HEK293 (cell line): ENCODE measurements around the gene ARHGAP33.

Experiments
- HOXA7 ChIP-seq: sonication (generic); formaldehyde crosslinking; IDR thresholded peaks from 2 replicates; pipeline ENCODE4 v1.8.1; 2022; ENCODE audit warnings: missing genetic modification reagents, borderline replicate concordance
- PRDM1 ChIP-seq: fragments of 450-650 bp; formaldehyde crosslinking; IDR thresholded peaks from 2 replicates; pipeline ENCODE4; 2016; ENCODE audit warnings: missing biosample characterization, missing genetic modification characterization
- ZBTB48 ChIP-seq: fragments of 450-650 bp; formaldehyde crosslinking; IDR thresholded peaks from 2 replicates; pipeline ENCODE4 v1.5.1; 2016; ENCODE audit warnings: missing biosample characterization, missing genetic modification characterization
- ZBTB7A ChIP-seq: fragments of 450-650 bp; formaldehyde crosslinking; IDR thresholded peaks from 2 replicates; pipeline ENCODE4 v1.5.1; 2016; ENCODE audit warnings: low read depth, missing biosample characterization, missing genetic modification characterization
- ZFHX2 ChIP-seq: fragments of 450-650 bp; formaldehyde crosslinking; conservative IDR thresholded peaks from 2 replicates; pipeline ENCODE4 v1.5.1; 2016; ENCODE audit warnings: missing biosample characterization, missing genetic modification characterization
- ZIC2 ChIP-seq: fragments of 450-650 bp; formaldehyde crosslinking; IDR thresholded peaks from 2 replicates; pipeline ENCODE4 v1.5.1; 2016; ENCODE audit warnings: missing biosample characterization, missing genetic modification characterization
- ZNF10 ChIP-seq: fragments of 450-650 bp; formaldehyde crosslinking; IDR thresholded peaks from 2 replicates; pipeline ENCODE4 v1.5.1; 2017; ENCODE audit warnings: missing biosample characterization, missing genetic modification characterization
- ZNF2 ChIP-seq: fragments of 450-650 bp; formaldehyde crosslinking; IDR thresholded peaks from 2 replicates; pipeline ENCODE4 v1.5.1; 2016; ENCODE audit warnings: missing biosample characterization, missing genetic modification characterization
- ZNF248 ChIP-seq: fragments of 450-650 bp; formaldehyde crosslinking; IDR thresholded peaks from 2 replicates; pipeline ENCODE4 v1.5.1; 2017; ENCODE audit warnings: missing biosample characterization, missing genetic modification characterization
- ZNF404 ChIP-seq: fragments of 450-650 bp; formaldehyde crosslinking; IDR thresholded peaks from 2 replicates; pipeline ENCODE4 v1.5.1; 2017; ENCODE audit warnings: missing biosample characterization, missing genetic modification characterization
- ZNF585B ChIP-seq: fragments of 450-650 bp; formaldehyde crosslinking; IDR thresholded peaks from 2 replicates; pipeline ENCODE4 v1.5.1; 2016; ENCODE audit warnings: missing biosample characterization, missing genetic modification characterization
- ZNF610 ChIP-seq: fragments of 450-650 bp; formaldehyde crosslinking; IDR thresholded peaks from 2 replicates; pipeline ENCODE4 v1.5.1; 2016; ENCODE audit warnings: missing biosample characterization, missing genetic modification characterization, borderline replicate concordance
- ZNF621 ChIP-seq: fragments of 450-650 bp; formaldehyde crosslinking; IDR thresholded peaks from 2 replicates; pipeline ENCODE4 v1.5.1; 2017; ENCODE audit warnings: missing biosample characterization, missing genetic modification characterization
- ZNF624 ChIP-seq: fragments of 450-650 bp; formaldehyde crosslinking; IDR thresholded peaks from 2 replicates; pipeline ENCODE4 v1.5.1; 2017; ENCODE audit warnings: missing biosample characterization, missing genetic modification characterization
- ZNF747 ChIP-seq: fragments of 450-650 bp; formaldehyde crosslinking; IDR thresholded peaks from 2 replicates; pipeline ENCODE4 v1.5.1; 2016; ENCODE audit warnings: missing biosample characterization, missing genetic modification characterization
- ZSCAN30 ChIP-seq: fragments of 450-650 bp; IDR thresholded peaks from 2 replicates; pipeline ENCODE4 v1.5.1; 2018; ENCODE audit warnings: missing biosample characterization, mild to moderate bottlenecking, missing genetic modification characterization, moderate library complexity
- TF ChIP-seq, protein P1 (sequence below): fragments of 450-650 bp; formaldehyde crosslinking; IDR thresholded peaks from 2 replicates; pipeline ENCODE4 v1.5.1; 2017; ENCODE audit warnings: missing biosample characterization, missing genetic modification characterization
- TF ChIP-seq, protein P2 (sequence below): fragments of 450-650 bp; formaldehyde crosslinking; IDR thresholded peaks from 2 replicates; pipeline ENCODE4 v1.5.1; 2016; ENCODE audit warnings: missing biosample characterization, missing genetic modification characterization
- TF ChIP-seq, protein P3 (sequence below): fragments of 450-650 bp; formaldehyde crosslinking; IDR thresholded peaks from 2 replicates; pipeline ENCODE4; 2016; ENCODE audit warnings: missing biosample characterization, missing genetic modification characterization
- TF ChIP-seq, protein P4 (sequence below): fragments of 450-650 bp; formaldehyde crosslinking; IDR thresholded peaks from 2 replicates; pipeline ENCODE4 v1.5.1; 2017; ENCODE audit warnings: missing biosample characterization, missing genetic modification characterization
- TF ChIP-seq, protein P5 (sequence below): fragments of 450-650 bp; formaldehyde crosslinking; IDR thresholded peaks from 2 replicates; pipeline ENCODE4 v1.5.1; 2016; ENCODE audit warnings: missing biosample characterization, missing genetic modification characterization
- TF ChIP-seq, protein P6 (sequence below): fragments of 450-650 bp; formaldehyde crosslinking; IDR thresholded peaks from 2 replicates; pipeline ENCODE4 v1.5.1; 2016; ENCODE audit warnings: missing biosample characterization, missing genetic modification characterization
- TF ChIP-seq, protein P7 (sequence below): fragments of 450-650 bp; formaldehyde crosslinking; IDR thresholded peaks from 2 replicates; pipeline ENCODE4 v1.5.1; 2017; ENCODE audit warnings: missing biosample characterization, missing genetic modification characterization
- TF ChIP-seq, protein P8 (sequence below): fragments of 450-650 bp; formaldehyde crosslinking; IDR thresholded peaks from 2 replicates; pipeline ENCODE4 v1.5.1; 2016; ENCODE audit warnings: missing biosample characterization, missing genetic modification characterization

ARHGAP33 gene

DNA sequence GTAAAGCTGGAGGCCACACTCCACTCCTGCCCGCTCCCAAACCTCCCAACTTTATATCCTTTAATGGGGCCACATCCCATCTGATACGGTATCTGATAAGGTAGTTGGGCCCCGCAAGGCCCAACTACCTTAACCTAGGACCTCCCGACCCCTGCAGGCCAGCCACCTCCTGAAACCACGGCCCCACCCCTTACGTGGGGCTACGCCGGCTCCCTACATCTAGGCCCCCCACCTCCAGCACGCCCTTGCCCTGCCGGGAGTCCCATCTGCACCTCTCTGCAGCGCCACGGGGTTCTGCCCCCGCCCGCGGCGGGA, 35.3 kb upstream of the ARHGAP33 start (continued):
- TF ChIP-seq ZNF2 (peak; percentile 15; the same call in 1 of the 2 replicates), ZNF621 (tag by site-specific recombination) (no peak), ZNF624 (tag by site-specific recombination) (no peak), ZNF585B (tag by site-specific recombination) (no peak), ZBTB48 (tag by site-specific recombination) (no peak; the same call in none of the 2 replicates), ZSCAN30 (tag by site-specific recombination) (peak; percentile 80), ZNF404 (tag by site-specific recombination) (no peak), ZIC2 (peak; percentile 100), ZBTB7A (tag by site-specific recombination) (no peak), ZNF747 (tag by site-specific recombination) (no peak), ZFHX2 (tag by site-specific recombination) (no peak), ZNF248 (tag by site-specific recombination) (no peak), ZNF610 (tag by site-specific recombination) (no peak), HOXA7 (CRISPR knock-in tag) (no peak), ZNF10 (tag by site-specific recombination) (no peak), PRDM1 (tag by site-specific recombination) (no peak)
- TF ChIP-seq, protein P1, sequence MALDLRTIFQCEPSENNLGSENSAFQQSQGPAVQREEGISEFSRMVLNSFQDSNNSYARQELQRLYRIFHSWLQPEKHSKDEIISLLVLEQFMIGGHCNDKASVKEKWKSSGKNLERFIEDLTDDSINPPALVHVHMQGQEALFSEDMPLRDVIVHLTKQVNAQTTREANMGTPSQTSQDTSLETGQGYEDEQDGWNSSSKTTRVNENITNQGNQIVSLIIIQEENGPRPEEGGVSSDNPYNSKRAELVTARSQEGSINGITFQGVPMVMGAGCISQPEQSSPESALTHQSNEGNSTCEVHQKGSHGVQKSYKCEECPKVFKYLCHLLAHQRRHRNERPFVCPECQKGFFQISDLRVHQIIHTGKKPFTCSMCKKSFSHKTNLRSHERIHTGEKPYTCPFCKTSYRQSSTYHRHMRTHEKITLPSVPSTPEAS (tag by site-specific recombination) = no peak
- TF ChIP-seq, protein P2, sequence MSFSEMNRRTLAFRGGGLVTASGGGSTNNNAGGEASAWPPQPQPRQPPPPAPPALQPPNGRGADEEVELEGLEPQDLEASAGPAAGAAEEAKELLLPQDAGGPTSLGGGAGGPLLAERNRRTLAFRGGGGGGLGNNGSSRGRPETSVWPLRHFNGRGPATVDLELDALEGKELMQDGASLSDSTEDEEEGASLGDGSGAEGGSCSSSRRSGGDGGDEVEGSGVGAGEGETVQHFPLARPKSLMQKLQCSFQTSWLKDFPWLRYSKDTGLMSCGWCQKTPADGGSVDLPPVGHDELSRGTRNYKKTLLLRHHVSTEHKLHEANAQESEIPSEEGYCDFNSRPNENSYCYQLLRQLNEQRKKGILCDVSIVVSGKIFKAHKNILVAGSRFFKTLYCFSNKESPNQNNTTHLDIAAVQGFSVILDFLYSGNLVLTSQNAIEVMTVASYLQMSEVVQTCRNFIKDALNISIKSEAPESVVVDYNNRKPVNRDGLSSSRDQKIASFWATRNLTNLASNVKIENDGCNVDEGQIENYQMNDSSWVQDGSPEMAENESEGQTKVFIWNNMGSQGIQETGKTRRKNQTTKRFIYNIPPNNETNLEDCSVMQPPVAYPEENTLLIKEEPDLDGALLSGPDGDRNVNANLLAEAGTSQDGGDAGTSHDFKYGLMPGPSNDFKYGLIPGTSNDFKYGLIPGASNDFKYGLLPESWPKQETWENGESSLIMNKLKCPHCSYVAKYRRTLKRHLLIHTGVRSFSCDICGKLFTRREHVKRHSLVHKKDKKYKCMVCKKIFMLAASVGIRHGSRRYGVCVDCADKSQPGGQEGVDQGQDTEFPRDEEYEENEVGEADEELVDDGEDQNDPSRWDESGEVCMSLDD (tag by site-specific recombination) = peak; percentile 66
- TF ChIP-seq, protein P3, sequence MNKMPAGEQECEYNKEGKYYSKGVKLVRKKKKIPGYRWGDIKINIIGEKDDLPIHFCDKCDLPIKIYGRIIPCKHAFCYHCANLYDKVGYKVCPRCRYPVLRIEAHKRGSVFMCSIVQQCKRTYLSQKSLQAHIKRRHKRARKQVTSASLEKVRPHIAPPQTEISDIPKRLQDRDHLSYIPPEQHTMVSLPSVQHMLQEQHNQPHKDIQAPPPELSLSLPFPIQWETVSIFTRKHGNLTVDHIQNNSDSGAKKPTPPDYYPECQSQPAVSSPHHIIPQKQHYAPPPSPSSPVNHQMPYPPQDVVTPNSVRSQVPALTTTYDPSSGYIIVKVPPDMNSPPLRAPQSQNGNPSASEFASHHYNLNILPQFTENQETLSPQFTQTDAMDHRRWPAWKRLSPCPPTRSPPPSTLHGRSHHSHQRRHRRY (tag by site-specific recombination) = 0 out of 2 replicates have a peak, but pooled peaks have one; percentile 53
- TF ChIP-seq, protein P4, sequence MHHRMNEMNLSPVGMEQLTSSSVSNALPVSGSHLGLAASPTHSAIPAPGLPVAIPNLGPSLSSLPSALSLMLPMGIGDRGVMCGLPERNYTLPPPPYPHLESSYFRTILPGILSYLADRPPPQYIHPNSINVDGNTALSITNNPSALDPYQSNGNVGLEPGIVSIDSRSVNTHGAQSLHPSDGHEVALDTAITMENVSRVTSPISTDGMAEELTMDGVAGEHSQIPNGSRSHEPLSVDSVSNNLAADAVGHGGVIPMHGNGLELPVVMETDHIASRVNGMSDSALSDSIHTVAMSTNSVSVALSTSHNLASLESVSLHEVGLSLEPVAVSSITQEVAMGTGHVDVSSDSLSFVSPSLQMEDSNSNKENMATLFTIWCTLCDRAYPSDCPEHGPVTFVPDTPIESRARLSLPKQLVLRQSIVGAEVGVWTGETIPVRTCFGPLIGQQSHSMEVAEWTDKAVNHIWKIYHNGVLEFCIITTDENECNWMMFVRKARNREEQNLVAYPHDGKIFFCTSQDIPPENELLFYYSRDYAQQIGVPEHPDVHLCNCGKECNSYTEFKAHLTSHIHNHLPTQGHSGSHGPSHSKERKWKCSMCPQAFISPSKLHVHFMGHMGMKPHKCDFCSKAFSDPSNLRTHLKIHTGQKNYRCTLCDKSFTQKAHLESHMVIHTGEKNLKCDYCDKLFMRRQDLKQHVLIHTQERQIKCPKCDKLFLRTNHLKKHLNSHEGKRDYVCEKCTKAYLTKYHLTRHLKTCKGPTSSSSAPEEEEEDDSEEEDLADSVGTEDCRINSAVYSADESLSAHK (tag by site-specific recombination) = peak; percentile 47; the same call in 1 of the 2 replicates
- TF ChIP-seq, protein P5, sequence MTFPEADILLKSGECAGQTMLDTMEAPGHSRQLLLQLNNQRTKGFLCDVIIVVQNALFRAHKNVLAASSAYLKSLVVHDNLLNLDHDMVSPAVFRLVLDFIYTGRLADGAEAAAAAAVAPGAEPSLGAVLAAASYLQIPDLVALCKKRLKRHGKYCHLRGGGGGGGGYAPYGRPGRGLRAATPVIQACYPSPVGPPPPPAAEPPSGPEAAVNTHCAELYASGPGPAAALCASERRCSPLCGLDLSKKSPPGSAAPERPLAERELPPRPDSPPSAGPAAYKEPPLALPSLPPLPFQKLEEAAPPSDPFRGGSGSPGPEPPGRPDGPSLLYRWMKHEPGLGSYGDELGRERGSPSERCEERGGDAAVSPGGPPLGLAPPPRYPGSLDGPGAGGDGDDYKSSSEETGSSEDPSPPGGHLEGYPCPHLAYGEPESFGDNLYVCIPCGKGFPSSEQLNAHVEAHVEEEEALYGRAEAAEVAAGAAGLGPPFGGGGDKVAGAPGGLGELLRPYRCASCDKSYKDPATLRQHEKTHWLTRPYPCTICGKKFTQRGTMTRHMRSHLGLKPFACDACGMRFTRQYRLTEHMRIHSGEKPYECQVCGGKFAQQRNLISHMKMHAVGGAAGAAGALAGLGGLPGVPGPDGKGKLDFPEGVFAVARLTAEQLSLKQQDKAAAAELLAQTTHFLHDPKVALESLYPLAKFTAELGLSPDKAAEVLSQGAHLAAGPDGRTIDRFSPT = peak; percentile 69; the same call in 1 of the 2 replicates
- TF ChIP-seq, protein P6, sequence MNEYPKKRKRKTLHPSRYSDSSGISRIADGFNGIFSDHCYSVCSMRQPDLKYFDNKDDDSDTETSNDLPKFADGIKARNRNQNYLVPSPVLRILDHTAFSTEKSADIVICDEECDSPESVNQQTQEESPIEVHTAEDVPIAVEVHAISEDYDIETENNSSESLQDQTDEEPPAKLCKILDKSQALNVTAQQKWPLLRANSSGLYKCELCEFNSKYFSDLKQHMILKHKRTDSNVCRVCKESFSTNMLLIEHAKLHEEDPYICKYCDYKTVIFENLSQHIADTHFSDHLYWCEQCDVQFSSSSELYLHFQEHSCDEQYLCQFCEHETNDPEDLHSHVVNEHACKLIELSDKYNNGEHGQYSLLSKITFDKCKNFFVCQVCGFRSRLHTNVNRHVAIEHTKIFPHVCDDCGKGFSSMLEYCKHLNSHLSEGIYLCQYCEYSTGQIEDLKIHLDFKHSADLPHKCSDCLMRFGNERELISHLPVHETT (tag by site-specific recombination) = no peak
- TF ChIP-seq, protein P7, sequence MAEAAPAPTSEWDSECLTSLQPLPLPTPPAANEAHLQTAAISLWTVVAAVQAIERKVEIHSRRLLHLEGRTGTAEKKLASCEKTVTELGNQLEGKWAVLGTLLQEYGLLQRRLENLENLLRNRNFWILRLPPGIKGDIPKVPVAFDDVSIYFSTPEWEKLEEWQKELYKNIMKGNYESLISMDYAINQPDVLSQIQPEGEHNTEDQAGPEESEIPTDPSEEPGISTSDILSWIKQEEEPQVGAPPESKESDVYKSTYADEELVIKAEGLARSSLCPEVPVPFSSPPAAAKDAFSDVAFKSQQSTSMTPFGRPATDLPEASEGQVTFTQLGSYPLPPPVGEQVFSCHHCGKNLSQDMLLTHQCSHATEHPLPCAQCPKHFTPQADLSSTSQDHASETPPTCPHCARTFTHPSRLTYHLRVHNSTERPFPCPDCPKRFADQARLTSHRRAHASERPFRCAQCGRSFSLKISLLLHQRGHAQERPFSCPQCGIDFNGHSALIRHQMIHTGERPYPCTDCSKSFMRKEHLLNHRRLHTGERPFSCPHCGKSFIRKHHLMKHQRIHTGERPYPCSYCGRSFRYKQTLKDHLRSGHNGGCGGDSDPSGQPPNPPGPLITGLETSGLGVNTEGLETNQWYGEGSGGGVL (tag by site-specific recombination) = no peak; the same call in none of the 2 replicates
- TF ChIP-seq, protein P8, sequence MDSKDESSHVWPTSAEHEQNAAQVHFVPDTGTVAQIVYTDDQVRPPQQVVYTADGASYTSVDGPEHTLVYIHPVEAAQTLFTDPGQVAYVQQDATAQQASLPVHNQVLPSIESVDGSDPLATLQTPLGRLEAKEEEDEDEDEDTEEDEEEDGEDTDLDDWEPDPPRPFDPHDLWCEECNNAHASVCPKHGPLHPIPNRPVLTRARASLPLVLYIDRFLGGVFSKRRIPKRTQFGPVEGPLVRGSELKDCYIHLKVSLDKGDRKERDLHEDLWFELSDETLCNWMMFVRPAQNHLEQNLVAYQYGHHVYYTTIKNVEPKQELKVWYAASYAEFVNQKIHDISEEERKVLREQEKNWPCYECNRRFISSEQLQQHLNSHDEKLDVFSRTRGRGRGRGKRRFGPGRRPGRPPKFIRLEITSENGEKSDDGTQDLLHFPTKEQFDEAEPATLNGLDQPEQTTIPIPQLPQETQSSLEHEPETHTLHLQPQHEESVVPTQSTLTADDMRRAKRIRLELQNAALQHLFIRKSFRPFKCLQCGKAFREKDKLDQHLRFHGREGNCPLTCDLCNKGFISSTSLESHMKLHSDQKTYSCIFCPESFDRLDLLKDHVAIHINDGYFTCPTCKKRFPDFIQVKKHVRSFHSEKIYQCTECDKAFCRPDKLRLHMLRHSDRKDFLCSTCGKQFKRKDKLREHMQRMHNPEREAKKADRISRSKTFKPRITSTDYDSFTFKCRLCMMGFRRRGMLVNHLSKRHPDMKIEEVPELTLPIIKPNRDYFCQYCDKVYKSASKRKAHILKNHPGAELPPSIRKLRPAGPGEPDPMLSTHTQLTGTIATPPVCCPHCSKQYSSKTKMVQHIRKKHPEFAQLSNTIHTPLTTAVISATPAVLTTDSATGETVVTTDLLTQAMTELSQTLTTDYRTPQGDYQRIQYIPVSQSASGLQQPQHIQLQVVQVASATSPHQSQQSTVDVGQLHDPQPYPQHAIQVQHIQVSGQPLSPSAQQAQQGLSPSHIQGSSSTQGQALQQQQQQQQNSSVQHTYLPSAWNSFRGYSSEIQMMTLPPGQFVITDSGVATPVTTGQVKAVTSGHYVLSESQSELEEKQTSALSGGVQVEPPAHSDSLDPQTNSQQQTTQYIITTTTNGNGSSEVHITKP (tag by site-specific recombination) = no peak
